ENCODE results near the gene INVS. TPM values are rescaled to one million over a fixed set of nuclear protein-coding genes. Genes with fewer than 3 reads are reported as not detected.

INVS gene
- total RNA-seq, 4 donors from 2014 or later: 8.2 to 59.2 (median 26.0) TPM

DNA sequence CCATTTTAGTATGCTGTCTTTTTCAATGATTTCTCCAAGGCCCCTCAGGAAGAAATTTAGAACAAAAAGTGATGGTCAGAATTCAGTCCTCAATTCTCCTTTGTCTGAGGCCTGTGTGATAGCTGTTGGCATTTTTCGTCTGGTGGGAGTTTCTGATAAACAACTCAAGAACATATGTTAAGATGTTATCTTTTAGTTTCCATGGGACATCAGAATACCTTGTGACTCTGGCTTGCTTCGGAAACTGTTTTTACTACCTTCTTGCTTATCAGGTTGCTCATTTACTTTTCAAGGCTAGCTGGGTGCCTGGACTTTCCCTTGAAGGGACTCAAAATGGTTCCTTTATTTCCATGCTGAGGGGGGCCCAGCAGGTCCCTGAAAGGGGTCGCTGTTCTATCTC, 97.2 kb downstream of the INVS start:
- H3K27ac ChIP-seq: no peak overlapping the region
- intact Hi-C loops (cut with DNase I; ENCODE audit: low total_unique reads): no loop called here
- H3K36me3 ChIP-seq: no peaks in the 10 kb centered on the region
- TF ChIP-seq, protein P1, sequence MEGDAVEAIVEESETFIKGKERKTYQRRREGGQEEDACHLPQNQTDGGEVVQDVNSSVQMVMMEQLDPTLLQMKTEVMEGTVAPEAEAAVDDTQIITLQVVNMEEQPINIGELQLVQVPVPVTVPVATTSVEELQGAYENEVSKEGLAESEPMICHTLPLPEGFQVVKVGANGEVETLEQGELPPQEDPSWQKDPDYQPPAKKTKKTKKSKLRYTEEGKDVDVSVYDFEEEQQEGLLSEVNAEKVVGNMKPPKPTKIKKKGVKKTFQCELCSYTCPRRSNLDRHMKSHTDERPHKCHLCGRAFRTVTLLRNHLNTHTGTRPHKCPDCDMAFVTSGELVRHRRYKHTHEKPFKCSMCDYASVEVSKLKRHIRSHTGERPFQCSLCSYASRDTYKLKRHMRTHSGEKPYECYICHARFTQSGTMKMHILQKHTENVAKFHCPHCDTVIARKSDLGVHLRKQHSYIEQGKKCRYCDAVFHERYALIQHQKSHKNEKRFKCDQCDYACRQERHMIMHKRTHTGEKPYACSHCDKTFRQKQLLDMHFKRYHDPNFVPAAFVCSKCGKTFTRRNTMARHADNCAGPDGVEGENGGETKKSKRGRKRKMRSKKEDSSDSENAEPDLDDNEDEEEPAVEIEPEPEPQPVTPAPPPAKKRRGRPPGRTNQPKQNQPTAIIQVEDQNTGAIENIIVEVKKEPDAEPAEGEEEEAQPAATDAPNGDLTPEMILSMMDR (IDR thresholded peaks at IDR 0.05): no peak
- TF ChIP-seq POLR2A (IDR thresholded peaks at IDR 0.05): no peak
- DNase-seq: no peak
- no peaks in the 10 kb centered on the region for H3K27me3 ChIP-seq
- H3K4me3 ChIP-seq: no peak overlapping the region
- H3K9me3 ChIP-seq: peaks cover 0 to 18% of the 10 kb centered on the region in 2 donors
- no peaks in the 10 kb centered on the region for H3K4me1 ChIP-seq

DNA sequence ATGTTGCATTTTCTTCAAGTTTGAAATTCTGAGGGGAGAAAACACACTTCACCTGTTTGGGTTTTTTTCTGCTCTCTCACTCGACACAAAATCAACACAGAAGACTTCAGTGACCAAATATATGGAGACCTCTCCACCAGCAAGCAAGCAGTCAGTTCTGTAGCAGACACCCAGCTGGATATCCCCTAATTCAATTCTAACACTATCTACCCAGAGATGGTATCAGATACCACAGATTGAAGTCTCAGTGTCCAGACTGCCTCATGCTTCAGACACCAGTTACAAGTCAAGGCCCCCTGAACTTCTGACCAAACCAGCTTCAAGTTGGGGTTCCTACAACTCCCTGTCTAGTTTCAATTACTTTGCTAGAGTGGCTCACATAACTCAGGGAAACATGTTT, 97.8 kb downstream of the INVS start:
- Histone ChIP-seq H3K36me3 (no peaks in the 10 kb centered on the region), H3K27me3 (no peaks in the 10 kb centered on the region), H3K27ac (no peak overlapping the region), H3K9me3 (peaks cover 0 to 12% of the 10 kb centered on the region in 2 donors), H3K4me3 (no peak overlapping the region), H3K4me1 (no peaks in the 10 kb centered on the region)
- no peak for DNase-seq
- TF ChIP-seq, protein P1 (IDR thresholded peaks at IDR 0.05): no peak
- intact Hi-C loops (cut with DNase I; ENCODE audit: low total_unique reads): no loop called here

DNA sequence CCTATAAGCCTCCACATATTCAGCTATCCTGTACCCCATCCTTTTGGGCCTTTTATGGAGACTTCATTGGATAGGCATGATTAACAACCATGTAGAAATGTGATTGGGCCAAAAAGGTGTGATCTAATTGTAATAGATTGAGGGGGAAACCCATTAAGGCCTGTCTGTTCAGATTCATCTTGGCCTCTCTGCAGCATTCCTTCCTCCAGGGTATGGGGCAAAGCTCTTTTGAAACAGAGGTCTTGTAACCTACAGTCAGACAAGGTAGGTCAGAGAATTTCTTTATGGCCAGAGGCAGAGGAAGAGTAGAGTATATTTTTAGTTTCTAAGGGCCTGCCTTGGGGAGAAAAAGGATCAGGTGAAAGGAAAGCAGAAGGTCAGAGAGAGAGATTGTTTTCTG, 98.5 kb downstream of the INVS start:
- peaks cover 0 to 5% of the 10 kb centered on the region in 2 donors for H3K9me3 ChIP-seq
- H3K27me3 ChIP-seq: no peaks in the 10 kb centered on the region
- H3K4me1 ChIP-seq: no peaks in the 10 kb centered on the region
- intact Hi-C loops (cut with DNase I; ENCODE audit: low total_unique reads): no loop called here
- DNase-seq: no peak
- no peak overlapping the region for H3K27ac ChIP-seq
- TF ChIP-seq, protein P1 (IDR thresholded peaks at IDR 0.05): no peak
- TF ChIP-seq POLR2A (IDR thresholded peaks at IDR 0.05): no peak
- H3K36me3 ChIP-seq: no peaks in the 10 kb centered on the region
- H3K4me3 ChIP-seq: no peak overlapping the region

DNA sequence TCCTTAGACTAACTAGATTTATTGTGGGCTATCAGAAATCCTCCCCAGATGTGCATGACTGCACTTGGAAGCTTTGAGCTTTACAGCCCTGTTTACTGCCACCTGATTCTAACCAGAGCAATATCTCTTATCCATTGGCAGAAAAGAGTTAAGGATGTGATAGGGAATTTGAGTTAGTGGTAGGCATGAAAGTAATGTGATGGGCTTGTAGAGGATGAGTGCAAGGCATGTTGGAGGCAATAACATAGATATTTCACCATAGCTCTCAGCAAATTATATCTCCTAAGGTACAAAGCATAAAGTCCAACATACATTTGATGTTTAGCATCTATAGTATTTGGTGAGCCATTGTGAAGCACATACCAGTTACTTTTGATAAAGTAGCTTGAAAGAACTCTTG, 103.8 kb downstream of the INVS start:
- H3K27ac ChIP-seq: no peak overlapping the region
- TF ChIP-seq, protein P1 (IDR thresholded peaks at IDR 0.05): no peak
- no peak for TF ChIP-seq POLR2A (IDR thresholded peaks at IDR 0.05)
- DNase-seq: no peak
- intact Hi-C loops (cut with DNase I; ENCODE audit: low total_unique reads): no loop called here
- H3K9me3 ChIP-seq: no peaks in the 10 kb centered on the region
- no peaks in the 10 kb centered on the region for H3K36me3 ChIP-seq
- no peaks in the 10 kb centered on the region for H3K27me3 ChIP-seq
- no peaks in the 10 kb centered on the region for H3K4me1 ChIP-seq
- no peak overlapping the region for H3K4me3 ChIP-seq

DNA sequence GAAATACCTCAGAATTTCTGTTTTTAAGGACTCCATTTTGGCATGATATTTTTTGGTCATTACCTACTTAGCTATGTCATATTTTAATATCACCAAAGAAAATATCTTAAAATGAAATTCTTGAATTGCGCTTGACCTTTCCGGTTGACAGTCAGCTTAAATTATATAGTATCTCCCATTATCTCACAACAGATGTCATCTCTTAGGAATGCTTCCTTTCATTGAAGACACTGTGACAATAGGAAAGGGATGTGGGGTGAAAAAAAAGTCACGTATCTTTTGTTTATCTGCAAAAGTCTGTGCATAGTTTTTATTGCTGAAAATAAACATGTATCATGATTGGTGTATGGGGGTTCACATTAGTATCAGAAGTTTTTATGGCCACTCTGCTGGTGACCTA, 105.8 kb downstream of the INVS start:
- no peak overlapping the region for H3K4me3 ChIP-seq
- no peak for TF ChIP-seq POLR2A (IDR thresholded peaks at IDR 0.05)
- TF ChIP-seq, protein P1 (IDR thresholded peaks at IDR 0.05): no peak
- intact Hi-C loops (cut with DNase I; ENCODE audit: low total_unique reads): no loop called here
- H3K36me3 ChIP-seq: no peaks in the 10 kb centered on the region
- H3K27ac ChIP-seq: no peak overlapping the region
- H3K9me3 ChIP-seq: no peaks in the 10 kb centered on the region
- no peaks in the 10 kb centered on the region for H3K27me3 ChIP-seq
- DNase-seq: no peak
- H3K4me1 ChIP-seq: no peaks in the 10 kb centered on the region

Data from uterus (tissue), 4 donors.